Gastroesophageal sphincter (tissue), 4 donors: ENCODE data around the gene DMBT1. TPM values are rescaled to one million over a fixed set of nuclear protein-coding genes. Genes with fewer than 3 reads are reported as not detected.

Experiments used
- ATAC-seq: fragments of 150-250 bp; one replicate; pipeline ENCODE4 v1.9.1; 2016; ENCODE audit warnings: mild to moderate bottlenecking, moderate library complexity
- H3K27ac ChIP-seq, 4 donors: fragments of 200-600 bp; sonication (generic) in 3 of 4; 1 replicate in 3 of 4; 2 replicates in 1 of 4; pipeline ENCODE4 v1.5.1; 2016 to 2019
- H3K27me3 ChIP-seq: fragments of 200-600 bp; sonication (generic); one replicate; pipeline ENCODE4 v1.5.1; 2019
- H3K36me3 ChIP-seq, 2 donors: fragments of 200-600 bp; sonication (generic); one replicate each; pipeline ENCODE4 v1.5.1; 2019; ENCODE audit warnings: control low read depth in 1 of 2
- H3K4me1 ChIP-seq, 3 donors: fragments of 200-600 bp; sonication (generic); 1 replicate in 2 of 3; 2 replicates in 1 of 3; pipeline ENCODE4 v1.5.1; 2016 to 2019; ENCODE audit warnings: control low read depth in 2 of 3
- H3K4me3 ChIP-seq, 2 donors: fragments of 200-600 bp; sonication (generic); one replicate each; pipeline ENCODE4 v1.5.1; 2019; ENCODE audit warnings: mild to moderate bottlenecking in 1 of 2, moderate library complexity in 1 of 2
- H3K9me3 ChIP-seq, 3 donors: fragments of 200-600 bp; sonication (generic); one replicate each; pipeline ENCODE4 v1.5.1; 2017 to 2019; ENCODE audit warnings: control low read depth in 2 of 3
- EP300 ChIP-seq: sonication (generic); formaldehyde crosslinking; IDR thresholded peaks from one replicate; pipeline ENCODE4 v1.6.1; 2017; ENCODE audit warnings: antibody characterized with exemption, mild to moderate bottlenecking
- POLR2A ChIP-seq, 2 donors: fragments of 450-650 bp; IDR thresholded peaks; one replicate each; pipeline ENCODE4 v1.6.1; 2017; ENCODE audit warnings: antibody characterized with exemption in 2 of 2, mild to moderate bottlenecking in 2 of 2, moderate library complexity in 1 of 2
- POLR2AphosphoS5 ChIP-seq: sonication (generic); formaldehyde crosslinking; IDR thresholded peaks from one replicate; pipeline ENCODE4 v1.6.1; 2017; ENCODE audit warnings: antibody characterized with exemption
- WGBS, 2 donors: methylation state at CpG; one replicate each; pipeline ENCODE4 v1.1.5; 2018; ENCODE audit warnings: low coverage in 1 of 2; 5-methylcytosine and 5-hydroxymethylcytosine counted together
- total RNA-seq, 4 donors: library from RNA; depleted of rRNA; stranded (reverse); fragments of >200 nt; gene quantifications; one replicate each; pipeline ENCODE4 v1.1.0, GENCODE V29; 2016
- TF ChIP-seq, protein P1 (sequence below), 4 experiments: fragments of 200-600 bp in 2 of 4; fragments of 450-650 bp in 2 of 4; sonication (generic) in 1 of 4; IDR thresholded peaks; one replicate each; pipeline ENCODE4 v1.5.1; 2017 to 2019; ENCODE audit warnings: antibody characterized with exemption in 4 of 4, mild to moderate bottlenecking in 2 of 4, moderate library complexity in 2 of 4

Gene DMBT1
- total RNA-seq, 4 donors from 2014 or later = 0.08 to 2.8 TPM; not detected in 2

DNA sequence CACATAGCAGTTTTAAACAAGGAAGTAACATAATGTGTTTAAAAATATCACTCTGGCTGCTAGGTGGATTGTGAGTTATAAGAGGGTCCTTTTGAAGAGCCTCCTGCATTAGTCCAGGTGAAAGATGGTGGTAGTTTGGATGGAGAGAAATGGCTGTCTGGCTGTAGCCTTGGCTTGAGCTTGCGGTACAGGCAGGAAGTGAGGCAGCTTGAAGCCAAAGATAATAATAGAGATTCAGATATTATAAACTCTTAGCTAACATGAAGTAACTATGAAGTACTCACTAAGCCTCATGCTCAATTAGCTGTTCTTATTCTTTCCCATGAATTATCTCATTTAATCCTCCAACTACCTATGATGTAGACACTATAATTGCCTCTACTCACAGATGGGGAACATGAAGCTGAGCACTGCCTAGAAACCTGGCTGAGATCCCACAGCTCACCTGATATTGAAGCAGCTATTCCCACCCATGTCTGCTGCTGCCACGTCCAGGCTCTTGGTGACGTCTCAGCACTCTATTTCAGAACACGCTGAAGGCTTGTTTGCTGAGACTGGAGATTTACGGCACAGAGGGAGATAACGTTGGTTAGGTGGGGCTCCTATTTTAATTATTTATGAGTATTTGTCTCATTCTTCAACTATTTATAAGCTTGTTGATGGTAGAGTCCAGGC lies 128.7 kb downstream of the DMBT1 start:
- TF ChIP-seq EP300 (no peak), POLR2A (IDR thresholded peaks at IDR 0.05) (no peak)
- TF ChIP-seq, protein P1, sequence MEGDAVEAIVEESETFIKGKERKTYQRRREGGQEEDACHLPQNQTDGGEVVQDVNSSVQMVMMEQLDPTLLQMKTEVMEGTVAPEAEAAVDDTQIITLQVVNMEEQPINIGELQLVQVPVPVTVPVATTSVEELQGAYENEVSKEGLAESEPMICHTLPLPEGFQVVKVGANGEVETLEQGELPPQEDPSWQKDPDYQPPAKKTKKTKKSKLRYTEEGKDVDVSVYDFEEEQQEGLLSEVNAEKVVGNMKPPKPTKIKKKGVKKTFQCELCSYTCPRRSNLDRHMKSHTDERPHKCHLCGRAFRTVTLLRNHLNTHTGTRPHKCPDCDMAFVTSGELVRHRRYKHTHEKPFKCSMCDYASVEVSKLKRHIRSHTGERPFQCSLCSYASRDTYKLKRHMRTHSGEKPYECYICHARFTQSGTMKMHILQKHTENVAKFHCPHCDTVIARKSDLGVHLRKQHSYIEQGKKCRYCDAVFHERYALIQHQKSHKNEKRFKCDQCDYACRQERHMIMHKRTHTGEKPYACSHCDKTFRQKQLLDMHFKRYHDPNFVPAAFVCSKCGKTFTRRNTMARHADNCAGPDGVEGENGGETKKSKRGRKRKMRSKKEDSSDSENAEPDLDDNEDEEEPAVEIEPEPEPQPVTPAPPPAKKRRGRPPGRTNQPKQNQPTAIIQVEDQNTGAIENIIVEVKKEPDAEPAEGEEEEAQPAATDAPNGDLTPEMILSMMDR (IDR thresholded peaks at IDR 0.05) = no peak
- Histone ChIP-seq H3K9me3 (no peaks in the 10 kb centered on the region), H3K27me3 (peaks cover 14% of the 10 kb centered on the region), H3K4me1 (no peaks in the 10 kb centered on the region), H3K36me3 (no peaks in the 10 kb centered on the region), H3K4me3 (no peak overlapping the region), H3K27ac (no peak overlapping the region)
- ATAC-seq = no peak
- 68 to 79% methylated on average over 6 of the region's 6 CpGs for WGBS, 2 donors

DNA sequence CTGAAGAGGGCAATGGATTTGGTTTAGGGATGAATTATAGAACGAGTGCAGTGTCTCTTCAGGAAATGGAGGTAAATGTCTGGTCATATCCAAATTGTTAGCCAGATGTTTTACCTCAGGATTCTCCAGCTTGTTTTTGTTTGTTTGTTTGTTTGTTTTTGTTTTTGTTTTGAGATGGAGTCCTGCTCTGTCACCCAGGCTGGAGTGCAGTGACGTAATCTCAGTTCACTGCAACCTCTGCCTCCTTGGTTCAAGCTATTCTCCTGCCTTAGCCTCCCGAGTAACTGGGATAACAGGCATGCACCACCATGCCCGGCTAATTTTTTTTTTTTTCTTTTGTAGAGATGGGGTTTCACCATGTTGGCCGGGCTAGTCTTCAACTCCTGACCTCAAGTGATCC lies 132.2 kb downstream of the DMBT1 start:
- 76 to 80% methylated on average over 3 to 4 of the region's 5 CpGs for WGBS, 2 donors
- TF ChIP-seq, protein P1 (IDR thresholded peaks at IDR 0.05) = no peak
- TF ChIP-seq EP300 = no peak
- no peak for TF ChIP-seq POLR2A (IDR thresholded peaks at IDR 0.05)
- no peak for TF ChIP-seq POLR2AphosphoS5
- no peaks in the 10 kb centered on the region for H3K27me3 ChIP-seq
- H3K4me1 ChIP-seq = no peaks in the 10 kb centered on the region
- no peak overlapping the region for H3K27ac ChIP-seq
- ATAC-seq = no peak
- no peaks in the 10 kb centered on the region for H3K9me3 ChIP-seq
- no peaks in the 10 kb centered on the region for H3K36me3 ChIP-seq
- no peak overlapping the region for H3K4me3 ChIP-seq

Other genes starting within 250 kb of the DMBT1 start
- 100 to 1,000 TPM in 2 of 4 donors, 10 to 100 TPM in 2; 62.1 to 125 (median 93.8) TPM for gene PLEKHA1, start 186.0 kb upstream of the DMBT1 start, total RNA-seq
- gene ARMS2, start 106.1 kb upstream of the DMBT1 start, total RNA-seq = not detected
- gene HTRA1, start 99.2 kb upstream of the DMBT1 start, total RNA-seq = 100 to 1,000 TPM; 107 to 137 (median 111) TPM
- gene C10orf120, start 139.1 kb downstream of the DMBT1 start, total RNA-seq = not detected